ENCODE measurements around the gene DACH1. TPM values are rescaled to one million over a fixed set of nuclear protein-coding genes. Genes with fewer than 3 reads are reported as not detected.

The DACH1 gene
- total and polyA plus RNA-seq, 9 of the 15 experiments (the other 6 are each of a cell fraction or from before 2014, with no cell fraction given): 0.04 to 0.07 (median 0.04) TPM; not detected in 2

DNA sequence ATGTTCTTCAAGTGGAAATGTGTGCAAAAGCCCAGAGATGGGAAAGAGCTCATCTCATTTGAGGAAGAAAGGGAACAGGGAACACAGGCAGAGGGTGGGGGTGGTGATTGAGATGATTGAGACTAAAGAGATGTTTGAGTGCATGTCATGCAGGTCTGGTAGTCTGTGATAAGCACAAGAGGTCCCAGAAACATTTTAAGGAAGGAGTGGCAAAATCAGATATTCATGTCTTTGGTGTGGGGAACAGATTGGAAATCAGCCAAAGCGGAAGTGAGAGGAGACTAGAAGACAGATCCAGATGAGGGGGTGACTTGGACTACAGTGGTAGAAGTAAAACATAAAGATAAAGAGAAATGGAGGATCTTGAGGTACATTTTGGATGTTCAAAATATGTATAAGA lies 39.4 kb upstream of the DACH1 start (continued):
- TF ChIP-seq CBFB (CRISPR knock-in tag; IDR thresholded peaks at IDR 0.05): no peak
- TF ChIP-seq ZFP36 (IDR thresholded peaks at IDR 0.05; ENCODE audit: low read depth, low read length, partially characterized antibody): no peak
- TF ChIP-seq BRD9 (IDR thresholded peaks at IDR 0.05; ENCODE audit: low read depth, partially characterized antibody): no peak
- no peak for TF ChIP-seq CHD4 (IDR thresholded peaks at IDR 0.05; ENCODE audit: insufficient read depth, insufficient replicate concordance, low read depth, low read length, poor library complexity, severe bottlenecking)
- peak; percentile 82 for TF ChIP-seq TAL1 (IDR thresholded peaks at IDR 0.05)
- TF ChIP-seq CBFA2T3 (IDR thresholded peaks at IDR 0.05): peak; percentile 86
- TF ChIP-seq ZKSCAN8 (CRISPR knock-in tag; IDR thresholded peaks at IDR 0.05): no peak
- no peak for TF ChIP-seq NBN (IDR thresholded peaks at IDR 0.05; ENCODE audit: low read depth)
- no peak for TF ChIP-seq SMARCB1 (IDR thresholded peaks at IDR 0.05; ENCODE audit: insufficient read length, low read depth)
- no peak for TF ChIP-seq E2F8 (IDR thresholded peaks at IDR 0.05; ENCODE audit: low read depth, partially characterized antibody)
- no peak for TF ChIP-seq ETV1 (tag; conservative IDR thresholded peaks at IDR 0.05; ENCODE audit: low read depth)
- no peak for TF ChIP-seq HES1 (IDR thresholded peaks at IDR 0.05; ENCODE audit: low read depth)
- no peak for TF ChIP-seq MAFG (tag; conservative IDR thresholded peaks at IDR 0.05)
- TF ChIP-seq, protein P1, sequence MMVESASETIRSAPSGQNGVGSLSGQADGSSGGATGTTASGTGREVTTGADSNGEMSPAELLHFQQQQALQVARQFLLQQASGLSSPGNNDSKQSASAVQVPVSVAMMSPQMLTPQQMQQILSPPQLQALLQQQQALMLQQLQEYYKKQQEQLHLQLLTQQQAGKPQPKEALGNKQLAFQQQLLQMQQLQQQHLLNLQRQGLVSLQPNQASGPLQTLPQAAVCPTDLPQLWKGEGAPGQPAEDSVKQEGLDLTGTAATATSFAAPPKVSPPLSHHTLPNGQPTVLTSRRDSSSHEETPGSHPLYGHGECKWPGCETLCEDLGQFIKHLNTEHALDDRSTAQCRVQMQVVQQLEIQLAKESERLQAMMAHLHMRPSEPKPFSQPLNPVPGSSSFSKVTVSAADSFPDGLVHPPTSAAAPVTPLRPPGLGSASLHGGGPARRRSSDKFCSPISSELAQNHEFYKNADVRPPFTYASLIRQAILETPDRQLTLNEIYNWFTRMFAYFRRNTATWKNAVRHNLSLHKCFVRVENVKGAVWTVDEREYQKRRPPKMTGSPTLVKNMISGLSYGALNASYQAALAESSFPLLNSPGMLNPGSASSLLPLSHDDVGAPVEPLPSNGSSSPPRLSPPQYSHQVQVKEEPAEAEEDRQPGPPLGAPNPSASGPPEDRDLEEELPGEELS (CRISPR knock-in tag; IDR thresholded peaks at IDR 0.05; ENCODE audit: borderline replicate concordance): no peak
- TF ChIP-seq ZNF184 (CRISPR knock-in tag; IDR thresholded peaks at IDR 0.05): no peak
- no peak for TF ChIP-seq TCF7 (IDR thresholded peaks at IDR 0.05; ENCODE audit: borderline replicate concordance)
- no peak for TF ChIP-seq HINFP (tag; conservative IDR thresholded peaks at IDR 0.05; ENCODE audit: low read depth)
- TF ChIP-seq, protein P2, sequence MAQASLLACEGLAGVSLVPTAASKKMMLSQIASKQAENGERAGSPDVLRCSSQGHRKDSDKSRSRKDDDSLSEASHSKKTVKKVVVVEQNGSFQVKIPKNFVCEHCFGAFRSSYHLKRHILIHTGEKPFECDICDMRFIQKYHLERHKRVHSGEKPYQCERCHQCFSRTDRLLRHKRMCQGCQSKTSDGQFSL (CRISPR knock-in tag; IDR thresholded peaks at IDR 0.05): no peak
- TF ChIP-seq, protein P2 (tag; IDR thresholded peaks at IDR 0.05): no peak

Measured in K562 (cell line).